Measurements from ENCODE around the gene GSC2. TPM values are rescaled to one million over a fixed set of nuclear protein-coding genes. Genes with fewer than 3 reads are reported as not detected.
A peak's percentile ranks its signal among the peaks of the same experiment; 100 is the strongest.

GSC2 gene, protein sequence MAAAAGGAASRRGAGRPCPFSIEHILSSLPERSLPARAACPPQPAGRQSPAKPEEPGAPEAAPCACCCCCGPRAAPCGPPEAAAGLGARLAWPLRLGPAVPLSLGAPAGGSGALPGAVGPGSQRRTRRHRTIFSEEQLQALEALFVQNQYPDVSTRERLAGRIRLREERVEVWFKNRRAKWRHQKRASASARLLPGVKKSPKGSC
- total RNA-seq (2022) (not detected in 2 replicates), Bru-seq, nascent RNA (not detected), BruChase-seq, experiment 1, labeled RNA remaining after a 2-hour chase (not detected), BruChase-seq, experiment 2, labeled RNA remaining after a 6-hour chase (percentile 15 among the genes with signal in this experiment)
- long read RNA-seq, result 0 reads

DNA sequence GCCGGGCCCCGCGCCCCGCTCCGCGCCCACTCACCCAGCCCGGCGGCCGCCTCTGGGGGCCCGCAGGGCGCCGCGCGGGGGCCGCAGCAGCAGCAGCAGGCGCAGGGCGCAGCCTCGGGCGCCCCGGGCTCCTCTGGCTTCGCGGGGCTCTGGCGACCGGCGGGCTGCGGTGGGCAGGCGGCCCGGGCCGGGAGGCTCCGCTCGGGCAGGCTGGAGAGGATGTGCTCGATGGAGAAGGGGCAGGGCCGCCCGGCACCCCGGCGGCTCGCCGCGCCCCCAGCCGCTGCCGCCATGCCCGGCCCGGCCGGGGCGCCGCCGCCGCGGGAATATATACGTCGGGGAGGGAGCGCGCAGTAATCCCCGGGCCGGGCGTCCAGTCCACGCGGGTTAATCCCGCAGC is at the start of gene GSC2:
GSC2 (minus strand) TSS at position 302 of the 400 bp plus-strand sequence; CDS start at position 293, 9 bp downstream.
- intact Hi-C loops (cut with micrococcal nuclease; ENCODE audit: unreplicated experiment), result no loop called here
- Mint-ChIP-seq H3K4me1 (ENCODE audit: low read depth, unreplicated experiment) (no peaks in the 10 kb centered on the region), H3K36me3 (ENCODE audit: insufficient read depth, unreplicated experiment) (no peaks in the 10 kb centered on the region), H3K27me3 (ENCODE audit: insufficient read depth, unreplicated experiment) (peaks cover 20% of the 10 kb centered on the region), H3K4me3 (ENCODE audit: unreplicated experiment) (peak within 1 kb of the TSS; percentile 59), H3K27ac (ENCODE audit: unreplicated experiment) (no peak within 1 kb of the TSS), H3K9me3 (ENCODE audit: unreplicated experiment) (no peaks in the 10 kb centered on the region)
- H3K36me3 ChIP-seq (ENCODE audit: control insufficient read depth, insufficient read depth, low read length), result no peaks in the 10 kb centered on the region
- H3K4me3 ChIP-seq (ENCODE audit: low read depth, low read length), result peak within 1 kb of the TSS; percentile 27
- H3K4me1 ChIP-seq, result no peaks in the 10 kb centered on the region
- no peaks in the 10 kb centered on the region for H3K27me3 ChIP-seq (replicated peaks; ENCODE audit: control insufficient read depth, insufficient read depth, low read length)
- no TSS peak for BruUV-seq (replicated peaks)
- ChIA-PET POLR2A (interaction anchor here (0.5 kb wide), 1 partner anchor 13 kb away, joined by 6 read pairs; no protein-coding TSS in a partner anchor), CTCF (no interaction called here)
- no peak for DNase-seq
- TF ChIP-seq, protein P1, sequence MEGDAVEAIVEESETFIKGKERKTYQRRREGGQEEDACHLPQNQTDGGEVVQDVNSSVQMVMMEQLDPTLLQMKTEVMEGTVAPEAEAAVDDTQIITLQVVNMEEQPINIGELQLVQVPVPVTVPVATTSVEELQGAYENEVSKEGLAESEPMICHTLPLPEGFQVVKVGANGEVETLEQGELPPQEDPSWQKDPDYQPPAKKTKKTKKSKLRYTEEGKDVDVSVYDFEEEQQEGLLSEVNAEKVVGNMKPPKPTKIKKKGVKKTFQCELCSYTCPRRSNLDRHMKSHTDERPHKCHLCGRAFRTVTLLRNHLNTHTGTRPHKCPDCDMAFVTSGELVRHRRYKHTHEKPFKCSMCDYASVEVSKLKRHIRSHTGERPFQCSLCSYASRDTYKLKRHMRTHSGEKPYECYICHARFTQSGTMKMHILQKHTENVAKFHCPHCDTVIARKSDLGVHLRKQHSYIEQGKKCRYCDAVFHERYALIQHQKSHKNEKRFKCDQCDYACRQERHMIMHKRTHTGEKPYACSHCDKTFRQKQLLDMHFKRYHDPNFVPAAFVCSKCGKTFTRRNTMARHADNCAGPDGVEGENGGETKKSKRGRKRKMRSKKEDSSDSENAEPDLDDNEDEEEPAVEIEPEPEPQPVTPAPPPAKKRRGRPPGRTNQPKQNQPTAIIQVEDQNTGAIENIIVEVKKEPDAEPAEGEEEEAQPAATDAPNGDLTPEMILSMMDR (IDR thresholded peaks at IDR 0.05; ENCODE audit: insufficient read depth in 1 of 2, low read depth in 1 of 2, low read length in 1 of 2, severe bottlenecking in 1 of 2, unreplicated experiment in 1 of 2), result no peak
- H3K9me3 ChIP-seq, result no peaks in the 10 kb centered on the region

DNA sequence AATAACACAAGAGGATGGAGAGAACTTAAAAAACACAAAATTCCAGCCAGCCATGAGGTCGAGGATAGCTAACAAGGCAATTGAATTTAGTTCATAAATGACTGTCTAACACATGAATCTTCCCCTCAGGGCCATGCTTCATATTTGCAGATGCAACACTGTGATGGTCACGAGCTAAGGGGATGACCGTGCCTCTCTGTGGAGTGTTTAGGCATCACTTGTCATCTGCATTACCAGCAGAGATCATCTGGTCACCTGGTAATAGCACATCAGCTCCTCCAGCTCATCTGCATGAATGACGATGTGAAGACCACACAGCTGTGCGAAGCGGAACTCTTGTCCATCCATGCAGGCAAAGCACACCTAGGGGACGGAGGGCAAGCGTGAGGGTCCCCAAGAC is 49.4 kb upstream of the GSC2 start:
- ChIA-PET CTCF (no interaction called here), POLR2A (no interaction called here)
- Mint-ChIP-seq H3K27me3 (ENCODE audit: insufficient read depth, unreplicated experiment) (no peaks in the 10 kb centered on the region), H3K36me3 (ENCODE audit: insufficient read depth, unreplicated experiment) (peaks cover 7% of the 10 kb centered on the region), H3K9me3 (ENCODE audit: unreplicated experiment) (no peaks in the 10 kb centered on the region), H3K4me1 (ENCODE audit: low read depth, unreplicated experiment) (no peaks in the 10 kb centered on the region), H3K4me3 (ENCODE audit: unreplicated experiment) (no peak overlapping the region), H3K27ac (ENCODE audit: unreplicated experiment) (no peak overlapping the region)
- Histone ChIP-seq H3K4me1 (no peaks in the 10 kb centered on the region), H3K27me3 (replicated peaks; ENCODE audit: control insufficient read depth, insufficient read depth, low read length) (no peaks in the 10 kb centered on the region), H3K9me3 (no peaks in the 10 kb centered on the region), H3K36me3 (ENCODE audit: control insufficient read depth, insufficient read depth, low read length) (no peaks in the 10 kb centered on the region; the same call in 1 of the 2 replicates), H3K4me3 (ENCODE audit: low read depth, low read length) (no peak overlapping the region)
- intact Hi-C loops (cut with micrococcal nuclease; ENCODE audit: unreplicated experiment), result no loop called here
- DNase-seq, result no peak
- BruUV-seq (replicated peaks), result no TSS peak
- TF ChIP-seq, protein P1 (IDR thresholded peaks at IDR 0.05; ENCODE audit: insufficient read depth in 1 of 2, low read depth in 1 of 2, low read length in 1 of 2, severe bottlenecking in 1 of 2, unreplicated experiment in 1 of 2), result no peak

DNA sequence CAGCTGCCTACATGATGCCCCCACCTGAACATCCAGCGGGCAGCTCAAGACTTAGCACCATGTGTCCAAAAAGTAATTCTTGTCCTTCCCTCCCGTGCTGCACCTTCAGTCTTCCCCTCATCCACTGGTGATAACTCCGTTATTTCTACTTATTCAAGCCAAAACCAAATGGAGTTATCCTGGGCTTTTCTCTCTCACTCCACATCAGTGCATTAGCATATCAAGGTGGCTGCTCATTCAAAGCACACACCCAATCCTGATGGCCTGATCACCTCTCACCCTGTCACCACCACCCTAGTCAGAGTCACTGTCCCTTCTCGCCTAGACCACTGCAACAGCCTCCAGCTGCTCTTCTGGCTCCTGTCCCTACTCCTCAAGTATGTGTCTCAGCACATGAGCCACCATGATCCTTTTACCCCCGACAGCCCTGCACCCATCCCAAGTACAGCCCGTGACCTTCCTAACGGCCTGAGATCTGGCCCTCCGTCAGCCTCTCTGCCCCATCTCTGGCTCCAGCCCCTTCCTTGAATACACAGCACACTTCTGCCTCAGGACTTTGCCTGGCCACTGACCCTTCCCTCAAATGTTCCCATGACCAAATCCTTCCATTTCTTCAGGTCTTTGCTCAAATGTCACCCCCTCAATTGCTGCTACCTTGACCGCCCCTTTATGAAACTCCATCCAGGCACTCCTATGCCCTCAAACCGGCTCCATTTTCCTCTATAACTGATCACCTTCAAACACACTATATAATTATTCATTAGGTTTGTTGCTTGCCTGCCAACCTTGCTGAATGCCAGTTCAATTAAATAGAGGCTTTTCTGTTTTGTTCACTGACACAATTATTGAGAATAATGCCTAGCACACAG is 48.1 kb upstream of the GSC2 start:
- H3K4me1 Mint-ChIP-seq (ENCODE audit: low read depth, unreplicated experiment), result no peaks in the 10 kb centered on the region
- no TSS peak for BruUV-seq (replicated peaks)
- intact Hi-C loops (cut with micrococcal nuclease; ENCODE audit: unreplicated experiment), result no loop called here
- H3K36me3 Mint-ChIP-seq (ENCODE audit: insufficient read depth, unreplicated experiment), result peaks cover 7% of the 10 kb centered on the region
- H3K9me3 Mint-ChIP-seq (ENCODE audit: unreplicated experiment), result no peaks in the 10 kb centered on the region
- ChIA-PET POLR2A (no interaction called here), CTCF (no interaction called here)
- no peaks in the 10 kb centered on the region for H3K9me3 ChIP-seq
- no peak for DNase-seq
- no peak overlapping the region for H3K4me3 ChIP-seq (ENCODE audit: low read depth, low read length)
- H3K27ac Mint-ChIP-seq (ENCODE audit: unreplicated experiment), result no peak overlapping the region
- H3K27me3 Mint-ChIP-seq (ENCODE audit: insufficient read depth, unreplicated experiment), result no peaks in the 10 kb centered on the region
- H3K36me3 ChIP-seq (ENCODE audit: control insufficient read depth, insufficient read depth, low read length), result no peaks in the 10 kb centered on the region; the same call in 1 of the 2 replicates
- TF ChIP-seq, protein P1 (IDR thresholded peaks at IDR 0.05; ENCODE audit: insufficient read depth in 1 of 2, low read depth in 1 of 2, low read length in 1 of 2, severe bottlenecking in 1 of 2, unreplicated experiment in 1 of 2), result no peak
- H3K27me3 ChIP-seq (replicated peaks; ENCODE audit: control insufficient read depth, insufficient read depth, low read length), result no peaks in the 10 kb centered on the region
- H3K4me3 Mint-ChIP-seq (ENCODE audit: unreplicated experiment), result no peak overlapping the region
- H3K4me1 ChIP-seq, result no peaks in the 10 kb centered on the region

All from Caco-2 (cell line).